ENCODE results near the gene PLPP4. TPM values are rescaled to one million over a fixed set of nuclear protein-coding genes. Genes with fewer than 3 reads are reported as not detected.

The PLPP4 gene
- total and polyA plus RNA-seq, 10 donors: not detected

DNA sequence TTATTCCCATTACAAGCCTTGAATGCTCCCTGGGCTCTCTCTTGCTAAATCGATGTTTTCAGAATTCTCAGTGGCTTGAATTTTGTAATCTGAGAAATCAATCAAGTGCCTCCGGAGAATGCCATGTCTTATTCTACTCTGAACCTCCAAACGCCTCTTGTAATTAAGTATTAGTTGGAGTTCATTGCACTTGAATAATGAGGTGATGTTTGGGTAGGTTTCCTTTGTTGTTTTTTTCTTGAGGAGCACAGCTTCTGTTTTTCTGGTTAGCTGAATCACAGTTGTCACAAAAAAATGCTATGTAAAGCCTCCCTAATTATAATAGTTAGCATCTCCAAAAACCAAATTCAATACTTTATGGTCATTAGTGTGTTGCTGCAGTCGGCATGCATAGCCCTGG, 100.3 kb downstream of the PLPP4 start:
- Histone ChIP-seq H3K27me3 (replicated peaks in 1 of 7) (peaks cover 0 to 4% (median 0%) of the 10 kb centered on the region in 7 donors), H3K36me3 (no peaks in the 10 kb centered on the region), H3K9me3 (peaks cover 0 to 32% (median 29%) of the 10 kb centered on the region in 8 donors), H3K27ac (no peak overlapping the region), H3K4me3 (no peak overlapping the region), H3K4me1 (no peaks in the 10 kb centered on the region)
- DNase-seq: no peak
- WGBS, 5 donors: 66 to 85% (median 76%) methylated on average over 4 of the region's 4 CpGs
- TF ChIP-seq POLR2A (IDR thresholded peaks at IDR 0.05): no peak
- TF ChIP-seq, protein P1, sequence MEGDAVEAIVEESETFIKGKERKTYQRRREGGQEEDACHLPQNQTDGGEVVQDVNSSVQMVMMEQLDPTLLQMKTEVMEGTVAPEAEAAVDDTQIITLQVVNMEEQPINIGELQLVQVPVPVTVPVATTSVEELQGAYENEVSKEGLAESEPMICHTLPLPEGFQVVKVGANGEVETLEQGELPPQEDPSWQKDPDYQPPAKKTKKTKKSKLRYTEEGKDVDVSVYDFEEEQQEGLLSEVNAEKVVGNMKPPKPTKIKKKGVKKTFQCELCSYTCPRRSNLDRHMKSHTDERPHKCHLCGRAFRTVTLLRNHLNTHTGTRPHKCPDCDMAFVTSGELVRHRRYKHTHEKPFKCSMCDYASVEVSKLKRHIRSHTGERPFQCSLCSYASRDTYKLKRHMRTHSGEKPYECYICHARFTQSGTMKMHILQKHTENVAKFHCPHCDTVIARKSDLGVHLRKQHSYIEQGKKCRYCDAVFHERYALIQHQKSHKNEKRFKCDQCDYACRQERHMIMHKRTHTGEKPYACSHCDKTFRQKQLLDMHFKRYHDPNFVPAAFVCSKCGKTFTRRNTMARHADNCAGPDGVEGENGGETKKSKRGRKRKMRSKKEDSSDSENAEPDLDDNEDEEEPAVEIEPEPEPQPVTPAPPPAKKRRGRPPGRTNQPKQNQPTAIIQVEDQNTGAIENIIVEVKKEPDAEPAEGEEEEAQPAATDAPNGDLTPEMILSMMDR (IDR thresholded peaks at IDR 0.05 in 8 of 11, conservative IDR thresholded peaks at IDR 0.05 in 3 of 11): no peak
- no peak for TF ChIP-seq POLR2AphosphoS5 (IDR thresholded peaks at IDR 0.05)
- intact Hi-C loops (cut with DNase I; ENCODE audit: low total_unique reads): no loop called here

DNA sequence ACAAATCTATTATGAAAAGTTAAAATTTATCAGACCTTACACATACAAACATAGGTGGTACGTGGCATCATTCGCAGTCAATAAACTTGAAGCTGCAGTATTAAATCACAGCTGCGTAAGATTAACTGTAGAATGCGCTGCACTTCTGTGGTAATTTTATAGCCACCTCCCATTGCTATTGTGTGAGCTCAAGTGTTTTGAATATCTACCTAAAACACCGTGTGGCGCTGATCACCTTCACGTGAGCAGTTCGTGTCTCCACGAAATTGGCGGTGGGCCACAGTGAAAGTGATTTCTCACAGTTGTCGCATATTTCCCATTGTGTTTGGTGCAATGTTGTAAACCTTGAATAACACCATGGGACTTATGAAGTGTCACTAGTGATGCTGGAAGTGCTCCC, 102.8 kb downstream of the PLPP4 start:
- no peaks in the 10 kb centered on the region for H3K36me3 ChIP-seq
- 87 to 93% (median 90%) methylated on average over 11 of the region's 11 CpGs for WGBS, 5 donors
- H3K4me1 ChIP-seq: no peaks in the 10 kb centered on the region
- no peak overlapping the region for H3K4me3 ChIP-seq
- H3K27ac ChIP-seq: no peak overlapping the region
- peaks cover 0 to 4% (median 0%) of the 10 kb centered on the region in 7 donors for H3K27me3 ChIP-seq (replicated peaks in 1 of 7)
- TF ChIP-seq POLR2AphosphoS5 (IDR thresholded peaks at IDR 0.05) (no peak), POLR2A (IDR thresholded peaks at IDR 0.05) (no peak)
- TF ChIP-seq, protein P1 (IDR thresholded peaks at IDR 0.05 in 8 of 11, conservative IDR thresholded peaks at IDR 0.05 in 3 of 11): no peak
- H3K9me3 ChIP-seq: peaks cover 0 to 9% (median 5%) of the 10 kb centered on the region in 8 donors
- DNase-seq: no peak
- intact Hi-C loops (cut with DNase I; ENCODE audit: low total_unique reads): no loop called here

DNA sequence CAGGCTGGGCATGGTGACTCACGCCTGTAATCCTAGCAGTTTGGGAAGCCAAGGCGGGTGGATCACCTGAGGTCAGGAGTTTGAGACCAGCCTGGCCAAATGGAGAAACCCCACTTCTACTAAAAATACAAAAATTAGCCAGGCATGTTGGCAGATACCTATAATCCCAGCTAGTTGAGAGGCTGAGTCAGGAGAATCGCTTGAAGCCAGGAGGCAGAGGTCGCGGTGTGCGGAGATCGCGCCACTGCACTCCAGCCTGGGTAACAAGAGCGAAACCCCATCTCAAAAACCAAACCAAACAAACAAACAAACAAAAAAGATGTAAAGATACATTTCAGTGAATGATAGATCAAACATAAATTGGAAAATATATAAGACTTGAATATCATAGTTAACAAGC, 105.9 kb downstream of the PLPP4 start:
- H3K4me3 ChIP-seq: no peak overlapping the region
- no peaks in the 10 kb centered on the region for H3K4me1 ChIP-seq
- no peaks in the 10 kb centered on the region for H3K36me3 ChIP-seq
- DNase-seq: no peak
- TF ChIP-seq POLR2A (IDR thresholded peaks at IDR 0.05): no peak
- TF ChIP-seq, protein P1 (IDR thresholded peaks at IDR 0.05 in 8 of 11, conservative IDR thresholded peaks at IDR 0.05 in 3 of 11): no peak
- TF ChIP-seq POLR2AphosphoS5 (IDR thresholded peaks at IDR 0.05): no peak
- no peak overlapping the region for H3K27ac ChIP-seq
- WGBS, 5 donors: 88 to 96% (median 95%) methylated on average over 9 of the region's 9 CpGs
- H3K9me3 ChIP-seq: no peaks in the 10 kb centered on the region
- peaks cover 0 to 4% (median 0%) of the 10 kb centered on the region in 7 donors for H3K27me3 ChIP-seq (replicated peaks in 1 of 7)
- intact Hi-C loops (cut with DNase I; ENCODE audit: low total_unique reads): no loop called here

DNA sequence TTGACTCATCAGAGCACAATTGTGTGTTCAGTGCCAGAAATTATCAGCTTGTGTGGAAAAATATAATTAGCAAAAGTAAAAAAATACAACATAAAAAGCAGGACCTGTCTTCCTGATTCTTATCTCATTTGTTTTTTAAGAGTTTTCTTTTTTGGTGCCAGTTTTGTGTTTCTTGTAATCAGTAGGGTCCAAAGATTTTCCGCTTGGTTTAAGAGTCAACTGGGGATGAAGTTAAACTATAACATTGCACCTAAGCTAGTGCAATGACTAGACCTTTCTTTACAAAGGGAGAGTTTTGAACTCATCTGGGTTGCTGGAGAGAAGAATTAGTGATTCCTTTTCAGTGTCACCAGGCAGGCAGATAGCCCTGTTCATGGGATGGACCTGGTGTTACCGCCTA, 113.4 kb downstream of the PLPP4 start:
- H3K27me3 ChIP-seq (replicated peaks in 1 of 7): no peaks in the 10 kb centered on the region
- TF ChIP-seq, protein P1 (IDR thresholded peaks at IDR 0.05 in 8 of 11, conservative IDR thresholded peaks at IDR 0.05 in 3 of 11): no peak
- TF ChIP-seq POLR2A (IDR thresholded peaks at IDR 0.05): no peak
- TF ChIP-seq POLR2AphosphoS5 (IDR thresholded peaks at IDR 0.05): no peak
- WGBS, 5 donors: 88 to 100% (median 96%) methylated on average over 2 of the region's 2 CpGs
- no peaks in the 10 kb centered on the region for H3K4me1 ChIP-seq
- no peak overlapping the region for H3K27ac ChIP-seq
- intact Hi-C loops (cut with DNase I; ENCODE audit: low total_unique reads): no loop called here
- no peaks in the 10 kb centered on the region for H3K36me3 ChIP-seq
- H3K4me3 ChIP-seq: no peak overlapping the region
- no peak for DNase-seq
- H3K9me3 ChIP-seq: no peaks in the 10 kb centered on the region
